DOHH2 (cell line): ENCODE results near the gene GLB1L2.

Experiments
- H3F3A ChIP-seq: fragments of 200-600 bp; sonication (generic), shearing (Covaris generic); 2 replicates; pipeline ENCODE4 v1.6.0; 2016; ENCODE audit warnings: antibody characterized with exemption, mild to moderate bottlenecking; ENCODE audit not compliant: control insufficient read depth, insufficient read depth
- H3K27ac ChIP-seq: fragments of 200-600 bp; sonication (generic); 2 replicates; pipeline ENCODE4 v1.5.1; 2014; ENCODE audit warnings: low read depth, mild to moderate bottlenecking, low read length, moderate library complexity
- H3K27me3 ChIP-seq: fragments of 200-600 bp; sonication (generic); 2 replicates; pipeline ENCODE4 v1.6.1; 2014; ENCODE audit warnings: mild to moderate bottlenecking, low read length, mixed read lengths; ENCODE audit not compliant: control insufficient read depth
- H3K36me3 ChIP-seq: fragments of 200-600 bp; sonication (generic); 2 replicates; pipeline ENCODE4 v1.6.1; 2014; ENCODE audit warnings: mild to moderate bottlenecking, low read length, moderate library complexity, mixed read lengths; ENCODE audit not compliant: control insufficient read depth
- H3K4me1 ChIP-seq: fragments of 200-600 bp; sonication (generic); 2 replicates; pipeline ENCODE4 v1.6.1; 2014; ENCODE audit warnings: mild to moderate bottlenecking, low read length, mixed read lengths; ENCODE audit not compliant: control insufficient read depth
- H3K4me2 ChIP-seq: fragments of 200-600 bp; sonication (generic); 2 replicates; pipeline ENCODE4 v1.6.0; 2014; ENCODE audit warnings: mild to moderate bottlenecking, low read length, moderate library complexity
- H3K4me3 ChIP-seq: fragments of 200-600 bp; sonication (generic); 2 replicates; pipeline ENCODE4 v1.5.1; 2014; ENCODE audit warnings: mild to moderate bottlenecking, low read length, mixed read lengths
- H3K79me2 ChIP-seq: fragments of 200-600 bp; sonication (generic); 2 replicates; pipeline ENCODE4 v1.6.1; 2014; ENCODE audit warnings: mild to moderate bottlenecking, low read length, mixed read lengths; ENCODE audit not compliant: control insufficient read depth
- H3K9me2 ChIP-seq: fragments of 200-600 bp; sonication (generic); replicated peaks from 2 replicates; pipeline ENCODE4 v1.6.1; 2014; ENCODE audit warnings: mild to moderate bottlenecking, low read length, mixed read lengths; ENCODE audit not compliant: control insufficient read depth
- H3K9me3 ChIP-seq: fragments of 200-600 bp; sonication (generic); 2 replicates; pipeline ENCODE4 v1.6.1; 2014; ENCODE audit warnings: antibody characterized with exemption, low read length, mixed read lengths; ENCODE audit not compliant: control insufficient read depth, insufficient read depth
- H4K20me1 ChIP-seq: fragments of 200-600 bp; sonication (generic); 2 replicates; pipeline ENCODE4 v1.6.0; 2014; ENCODE audit warnings: low read depth, mild to moderate bottlenecking, antibody characterized with exemption, low read length, moderate library complexity; ENCODE audit not compliant: control insufficient read depth, insufficient read depth
- CTCF ChIP-seq: fragments of 200-600 bp; sonication (generic); IDR thresholded peaks from one replicate; pipeline ENCODE4 v1.5.1; 2014; ENCODE audit warnings: antibody characterized with exemption, mild to moderate bottlenecking, low read depth, low read length; ENCODE audit not compliant: poor library complexity, severe bottlenecking
- EZH2phosphoT487 ChIP-seq: fragments of 200-600 bp; sonication (generic); IDR thresholded peaks from 2 replicates; pipeline ENCODE4 v1.6.1; 2017; ENCODE audit warnings: borderline replicate concordance, mild to moderate bottlenecking, antibody characterized with exemption, low read length, moderate library complexity, mixed read lengths

The GLB1L2 gene

GRCh38 chr11:134372961-134373360 lies 41.2 kb downstream of the GLB1L2 start:
- no peak overlapping the region for H3K4me3 ChIP-seq
- no peaks in the 10 kb centered on the region for H4K20me1 ChIP-seq
- H3K9me3 ChIP-seq: no peaks in the 10 kb centered on the region
- H3F3A ChIP-seq: no peaks in the 10 kb centered on the region
- H3K27ac ChIP-seq: no peak overlapping the region
- TF ChIP-seq EZH2phosphoT487 (no peak), CTCF (no peak)
- H3K36me3 ChIP-seq: no peaks in the 10 kb centered on the region
- no peaks in the 10 kb centered on the region for H3K27me3 ChIP-seq
- H3K79me2 ChIP-seq: no peaks in the 10 kb centered on the region
- no peak overlapping the region for H3K4me2 ChIP-seq
- no peaks in the 10 kb centered on the region for H3K4me1 ChIP-seq
- H3K9me2 ChIP-seq: no peaks in the 10 kb centered on the region

GRCh38 chr11:134373591-134374052 lies 41.8 kb downstream of the GLB1L2 start:
- TF ChIP-seq EZH2phosphoT487 (no peak), CTCF (no peak)
- Histone ChIP-seq H3K27me3 (no peaks in the 10 kb centered on the region), H4K20me1 (no peaks in the 10 kb centered on the region)

GRCh38 chr11:134374171-134374570 lies 42.4 kb downstream of the GLB1L2 start:
- Histone ChIP-seq H3K9me3 (no peaks in the 10 kb centered on the region), H3F3A (no peaks in the 10 kb centered on the region), H3K36me3 (no peaks in the 10 kb centered on the region), H4K20me1 (no peaks in the 10 kb centered on the region), H3K27ac (no peak overlapping the region), H3K4me3 (no peak overlapping the region), H3K4me2 (no peak overlapping the region), H3K4me1 (no peaks in the 10 kb centered on the region), H3K9me2 (no peaks in the 10 kb centered on the region), H3K79me2 (no peaks in the 10 kb centered on the region), H3K27me3 (no peaks in the 10 kb centered on the region)
- TF ChIP-seq EZH2phosphoT487: no peak
- TF ChIP-seq CTCF: no peak

More at GRCh38 chr11:134373591-134374052, 41.8 kb downstream of the GLB1L2 start:
- no peaks in the 10 kb centered on the region for H3K9me3 ChIP-seq
- no peak overlapping the region for H3K4me2 ChIP-seq
- H3K79me2 ChIP-seq: no peaks in the 10 kb centered on the region
- H3K9me2 ChIP-seq: no peaks in the 10 kb centered on the region
- no peak overlapping the region for H3K27ac ChIP-seq
- no peaks in the 10 kb centered on the region for H3F3A ChIP-seq
- no peaks in the 10 kb centered on the region for H3K4me1 ChIP-seq
- H3K36me3 ChIP-seq: no peaks in the 10 kb centered on the region
- H3K4me3 ChIP-seq: no peak overlapping the region
